SK-N-SH (cell line): ENCODE data around the gene RAD51B. TPM values are rescaled to one million over a fixed set of nuclear protein-coding genes. Genes with fewer than 3 reads are reported as not detected.

Source experiments
- CTCF ChIA-PET: fragments of 300-600, 350-600 bp; formaldehyde crosslinking; extraction: SDS; loops from one replicate; lab custom pipeline; 2021; lab: Yijun Ruan, JAX
- POLR2A ChIA-PET: fragments of 350-600 bp; sonication (Branson Sonifier 250); formaldehyde crosslinking; extraction: SDS; loops from one replicate; lab custom pipeline; 2020; ENCODE audit warnings: antibody characterized with exemption, inconsistent platforms; lab: Yijun Ruan, JAX
- DNase-seq: peaks from one replicate; pipeline ENCODE4 v3.0.0; 2012
- H2AFZ ChIP-seq: fragments of 200-600 bp; sonication (generic); 2 replicates; pipeline ENCODE4 v1.8.1; 2016; ENCODE audit warnings: antibody characterized with exemption, mild to moderate bottlenecking, low read depth
- H3F3A ChIP-seq: fragments of 200-600 bp; sonication (generic); replicated peaks from 2 replicates; pipeline ENCODE3; 2016; ENCODE audit warnings: antibody characterized with exemption, mild to moderate bottlenecking; ENCODE audit not compliant: insufficient read depth
- H3K27ac ChIP-seq, 2 experiments: fragments of 200-500 bp in 1 of 2; fragments of 200-600 bp in 1 of 2; sonication (Bioruptor generic) in 1 of 2; sonication (generic), shearing (Covaris generic) in 1 of 2; 2 replicates each; pipeline versions ENCODE4 v1.5.1 to v1.6.1; 2014 to 2016; ENCODE audit warnings: low read depth in 2 of 2, inconsistent platforms in 1 of 2, low read length in 1 of 2, mild to moderate bottlenecking in 1 of 2, mixed read lengths in 1 of 2
- H3K27me3 ChIP-seq: fragments of 200-600 bp; sonication (generic), shearing (Covaris generic); 2 replicates; pipeline ENCODE4 v1.6.1; 2016; ENCODE audit warnings: mixed run types; ENCODE audit not compliant: insufficient read depth
- H3K36me3 ChIP-seq, 2 experiments: fragments of 200-500 bp in 1 of 2; fragments of 200-600 bp in 1 of 2; sonication (Bioruptor generic) in 1 of 2; sonication (generic) in 1 of 2; replicated peaks in 1 of 2; 2 replicates each; pipeline versions ENCODE3 to v1.5.1; 2014 to 2016; ENCODE audit warnings: low read length in 1 of 2, mild to moderate bottlenecking in 1 of 2; ENCODE audit not compliant: insufficient read depth in 2 of 2, control insufficient read depth in 1 of 2
- H3K4me1 ChIP-seq, 2 experiments: fragments of 200-500 bp in 1 of 2; fragments of 200-600 bp in 1 of 2; sonication (Bioruptor generic) in 1 of 2; sonication (generic), shearing (Covaris generic) in 1 of 2; 2 replicates each; pipeline versions ENCODE4 v1.5.1 to v1.6.1; 2014 to 2016; ENCODE audit warnings: low read depth in 1 of 2, low read length in 1 of 2, mixed run types in 1 of 2; ENCODE audit not compliant: insufficient read depth in 2 of 2, control insufficient read depth in 1 of 2
- H3K4me2 ChIP-seq: fragments of 200-600 bp; sonication (generic), shearing (Covaris generic); 2 replicates; pipeline ENCODE4 v1.6.1; 2017; ENCODE audit warnings: mixed run types
- H3K4me3 ChIP-seq, 2 experiments: fragments of 200-500 bp in 1 of 2; fragments of 200-600 bp in 1 of 2; sonication (Bioruptor generic) in 1 of 2; sonication (generic), shearing (Covaris generic) in 1 of 2; 2 replicates each; pipeline versions ENCODE4 v1.5.1 to v1.8.1; 2014 to 2016; ENCODE audit warnings: low read depth in 2 of 2, inconsistent platforms in 1 of 2, low read length in 1 of 2, mild to moderate bottlenecking in 1 of 2, mixed read lengths in 1 of 2, moderate library complexity in 1 of 2
- H3K79me2 ChIP-seq: fragments of 200-600 bp; sonication (generic); 2 replicates; pipeline ENCODE4 v1.8.1; 2017; ENCODE audit warnings: mild to moderate bottlenecking; ENCODE audit not compliant: insufficient read depth
- H3K9ac ChIP-seq: fragments of 200-600 bp; sonication (generic); 2 replicates; pipeline ENCODE4 v1.6.1; 2017; ENCODE audit warnings: mixed run types
- H3K9me2 ChIP-seq: fragments of 200-600 bp; sonication (generic); 2 replicates; pipeline ENCODE4 v1.6.1; 2017; ENCODE audit warnings: mixed run types
- H3K9me3 ChIP-seq: fragments of 200-600 bp; sonication (generic); 2 replicates; pipeline ENCODE4 v1.6.1; 2017; ENCODE audit warnings: mixed run types, mild to moderate bottlenecking, moderate library complexity
- H4K20me1 ChIP-seq: fragments of 200-600 bp; sonication (generic); 2 replicates; pipeline ENCODE4 v1.6.1; 2017; ENCODE audit warnings: mild to moderate bottlenecking, mixed run types; ENCODE audit not compliant: insufficient read depth
- EP300 ChIP-seq, 2 experiments: IDR thresholded peaks; 2 replicates each; pipeline versions ENCODE4 v1.4.0 to v1.6.1; 2012; ENCODE audit warnings: borderline replicate concordance in 1 of 2, low read depth in 1 of 2, low read length in 1 of 2
- EZH2phosphoT487 ChIP-seq: fragments of 200-600 bp; sonication (generic); IDR thresholded peaks from 2 replicates; pipeline ENCODE4 v1.6.1; 2017; ENCODE audit warnings: low read depth, mixed run types, mild to moderate bottlenecking, antibody characterized with exemption, moderate library complexity, borderline replicate concordance
- FOXJ3 ChIP-seq: sonication (generic); formaldehyde crosslinking; IDR thresholded peaks from 2 replicates; pipeline ENCODE4 v1.5.1; 2020; ENCODE audit warnings: mild to moderate bottlenecking, missing genetic modification reagents
- GABPA ChIP-seq: IDR thresholded peaks from 2 replicates; pipeline ENCODE4 v1.4.0; 2012; ENCODE audit warnings: low read depth, mild to moderate bottlenecking
- JUND ChIP-seq: IDR thresholded peaks from 2 replicates; pipeline ENCODE4 v1.4.0; 2012
- MEF2A ChIP-seq: IDR thresholded peaks from 2 replicates; pipeline ENCODE4 v1.4.0; 2012; ENCODE audit warnings: low read depth, borderline replicate concordance
- MXI1 ChIP-seq: IDR thresholded peaks from 2 replicates; pipeline ENCODE4 v1.6.1; 2012; ENCODE audit warnings: mild to moderate bottlenecking, low read depth, low read length, improper control_type of control experiment
- RAD21 ChIP-seq: IDR thresholded peaks from 2 replicates; pipeline ENCODE4 v1.6.1; 2012; ENCODE audit warnings: mild to moderate bottlenecking, low read length
- RFX5 ChIP-seq: IDR thresholded peaks from 2 replicates; pipeline ENCODE4 v1.6.1; 2012; ENCODE audit warnings: mild to moderate bottlenecking, improper control_type of control experiment, low read length
- RXRA ChIP-seq: IDR thresholded peaks from 2 replicates; pipeline ENCODE4 v1.4.0; 2012; ENCODE audit warnings: low read depth, mild to moderate bottlenecking, borderline replicate concordance
- SIN3A ChIP-seq: IDR thresholded peaks from 2 replicates; pipeline ENCODE4 v1.6.1; 2012; ENCODE audit warnings: low read depth, mild to moderate bottlenecking, low read length, moderate library complexity, borderline replicate concordance
- SMC3 ChIP-seq: IDR thresholded peaks from 2 replicates; pipeline ENCODE4 v1.6.1; 2012; ENCODE audit warnings: low read depth, low read length, improper control_type of control experiment
- TAF1 ChIP-seq: IDR thresholded peaks from 2 replicates; pipeline ENCODE4 v1.6.1; 2012; ENCODE audit warnings: low read depth, mild to moderate bottlenecking, low read length, moderate library complexity, borderline replicate concordance
- YY1 ChIP-seq: IDR thresholded peaks from 2 replicates; pipeline ENCODE4 v1.4.0; 2012; ENCODE audit warnings: low read depth, mild to moderate bottlenecking
- ZBTB33 ChIP-seq: IDR thresholded peaks from 2 replicates; pipeline ENCODE4 v1.4.0; 2012; ENCODE audit warnings: low read depth, borderline replicate concordance
- WGBS: methylation state at CpG from one replicate; pipeline ENCODE4 v1.1.6; 2017; ENCODE audit warnings: low lambda C conversion rate; 5-methylcytosine and 5-hydroxymethylcytosine counted together
- polyA plus RNA-seq, 3 experiments: library from polyadenylated mRNA; depleted of rRNA; stranded (reverse); fragments of >200 nt; gene quantifications; 2 replicates each; pipeline ENCODE4 v1.2.3, GENCODE V29; 2012
- TF ChIP-seq, protein P1 (sequence below): fragments of 150-350 bp; IDR thresholded peaks from 2 replicates; pipeline ENCODE4 v1.6.1; 2017; ENCODE audit warnings: antibody characterized with exemption, low read length, low read depth, borderline replicate concordance

Gene RAD51B
- polyA plus RNA-seq, 1 of the 3 experiments (the other 2 are of a cell fraction): 6.0 TPM

- H3K9me2 ChIP-seq: no peaks in the 10 kb centered on the region
- DNase-seq: no peak
- H3F3A ChIP-seq: no peaks in the 10 kb centered on the region
- H3K79me2 ChIP-seq: no peaks in the 10 kb centered on the region
- CTCF ChIA-PET: interaction anchor here (0.8 to 1.6 kb wide), 5 partner anchors 21 to 401 kb away, joined by 3 to 6 read pairs (median 3); no protein-coding TSS in a partner anchor
- TF ChIP-seq EP300 (IDR thresholded peaks at IDR 0.05; ENCODE audit: borderline replicate concordance in 1 of 2, low read depth in 1 of 2, low read length in 1 of 2) (no peak), SIN3A (no peak), YY1 (no peak), JUND (no peak), MEF2A (no peak), SMC3 (no peak), RAD21 (no peak), EZH2phosphoT487 (no peak), FOXJ3 (CRISPR knock-in tag) (no peak), MXI1 (no peak), ZBTB33 (no peak), GABPA (no peak), RFX5 (no peak), RXRA (no peak), TAF1 (no peak)
- TF ChIP-seq, protein P1, sequence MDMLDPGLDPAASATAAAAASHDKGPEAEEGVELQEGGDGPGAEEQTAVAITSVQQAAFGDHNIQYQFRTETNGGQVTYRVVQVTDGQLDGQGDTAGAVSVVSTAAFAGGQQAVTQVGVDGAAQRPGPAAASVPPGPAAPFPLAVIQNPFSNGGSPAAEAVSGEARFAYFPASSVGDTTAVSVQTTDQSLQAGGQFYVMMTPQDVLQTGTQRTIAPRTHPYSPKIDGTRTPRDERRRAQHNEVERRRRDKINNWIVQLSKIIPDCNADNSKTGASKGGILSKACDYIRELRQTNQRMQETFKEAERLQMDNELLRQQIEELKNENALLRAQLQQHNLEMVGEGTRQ: no peak
- no peak overlapping the region for H3K27ac ChIP-seq
- H3K4me1 ChIP-seq: peaks cover 10 to 33% of the 10 kb centered on the region in 2 experiments; a peak in 3 of 4 replicates
- no peak overlapping the region for H3K4me3 ChIP-seq
- POLR2A ChIA-PET: no interaction called here
- no peak overlapping the region for H3K9ac ChIP-seq
- no peaks in the 10 kb centered on the region for H3K27me3 ChIP-seq
- no peaks in the 10 kb centered on the region for H3K9me3 ChIP-seq
- no peak overlapping the region for H3K4me2 ChIP-seq
- no peaks in the 10 kb centered on the region for H3K36me3 ChIP-seq
- 94% methylated on average over 3 of the region's 4 CpGs for WGBS
- no peak overlapping the region for H2AFZ ChIP-seq
- no peaks in the 10 kb centered on the region for H4K20me1 ChIP-seq
Measured at GRCh38 chr14:68657300-68658028, 837.9 kb downstream of the RAD51B start.
